Esophagus squamous epithelium (tissue), 5 donors: ENCODE data around the gene DEDD. TPM values are rescaled to one million over a fixed set of nuclear protein-coding genes. Genes with fewer than 3 reads are reported as not detected.
A peak's percentile ranks its signal among the peaks of the same experiment; 100 is the strongest.

ENCODE experiments used
- DNase-seq: peaks from one replicate; lab custom pipeline; 2025; lab: John Stamatoyannopoulos, UW
- H3K27ac ChIP-seq, 4 donors: fragments of 200-600 bp; sonication (generic); one replicate each; pipeline ENCODE4 v1.5.1; 2016 to 2019; ENCODE audit warnings: mild to moderate bottlenecking in 1 of 4
- H3K27me3 ChIP-seq, 4 donors: fragments of 200-600 bp; sonication (generic); 1 replicate in 3 of 4; 2 replicates in 1 of 4; pipeline versions ENCODE4 v1.5.1 to v1.6.0; 2017 to 2021; ENCODE audit warnings: antibody characterized with exemption in 1 of 4
- H3K36me3 ChIP-seq, 3 donors: fragments of 200-600 bp; sonication (generic); one replicate each; pipeline ENCODE4 v1.5.1; 2016 to 2019
- H3K4me1 ChIP-seq, 3 donors: fragments of 200-600 bp; sonication (generic); one replicate each; pipeline ENCODE4 v1.5.1; 2017 to 2019
- H3K4me3 ChIP-seq, 4 donors: fragments of 200-600 bp; sonication (generic); 1 replicate in 3 of 4; 2 replicates in 1 of 4; pipeline ENCODE4 v1.5.1; 2016 to 2019; ENCODE audit warnings: mild to moderate bottlenecking in 2 of 4, moderate library complexity in 1 of 4
- H3K9me3 ChIP-seq, 3 donors: fragments of 200-600 bp; sonication (generic); one replicate each; pipeline ENCODE4 v1.5.1; 2016 to 2019
- POLR2A ChIP-seq, 4 donors: fragments of 450-650 bp; IDR thresholded peaks; one replicate each; pipeline ENCODE4 v1.6.1; 2017; ENCODE audit warnings: antibody characterized with exemption in 4 of 4, mild to moderate bottlenecking in 4 of 4, moderate library complexity in 3 of 4
- WGBS, 2 donors: methylation state at CpG; one replicate each; pipeline ENCODE4 v1.1.5; 2018; 5-methylcytosine and 5-hydroxymethylcytosine counted together
- intact Hi-C: fragments of 100-400 bp; cut with DNase I; formaldehyde crosslinking; loops from one replicate; pipeline ENCODE4 v1.15.0; 2022
- total RNA-seq, 4 donors: library from RNA; depleted of rRNA; stranded (reverse); fragments of >200 nt; gene quantifications; one replicate each; pipeline ENCODE4 v1.1.0, GENCODE V29; 2016
- TF ChIP-seq, protein P1 (sequence below), 6 experiments: fragments of 450-650 bp in 4 of 6; fragments of 200-600 bp in 2 of 6; sonication (generic) in 2 of 6; IDR thresholded peaks; one replicate each; pipeline ENCODE4 v1.5.1; 2016 to 2019; ENCODE audit warnings: antibody characterized with exemption in 6 of 6, mild to moderate bottlenecking in 4 of 6, moderate library complexity in 4 of 6
- donor health status: DM: yes; HTN: yes; CAD: no.

Gene DEDD
- total RNA-seq, 4 donors from 2014 or later: 16.6 to 32.8 (median 27.2) TPM

DNA sequence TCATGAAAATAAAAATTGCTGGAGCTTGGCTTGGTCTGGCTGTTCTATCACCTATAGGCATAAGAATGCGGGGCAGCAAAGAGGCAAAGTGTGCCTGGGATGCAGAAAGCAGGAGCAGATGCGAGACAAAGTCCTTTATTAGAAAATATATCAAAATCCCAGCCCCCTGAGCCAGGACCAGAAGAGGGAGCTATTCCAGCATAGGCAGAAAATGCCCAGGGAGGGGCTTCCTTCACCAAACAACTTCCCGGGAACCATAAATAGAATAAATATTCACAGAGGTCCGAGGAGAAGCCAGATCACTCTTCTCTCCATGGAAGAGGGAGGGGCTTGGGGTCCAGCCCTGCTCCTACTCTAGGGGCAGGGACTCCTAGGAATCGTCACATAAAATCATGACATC, 38.7 kb upstream of the DEDD start:
- WGBS, 2 donors: 50 to 70% methylated on average over 4 to 5 of the region's 5 CpGs

DNA sequence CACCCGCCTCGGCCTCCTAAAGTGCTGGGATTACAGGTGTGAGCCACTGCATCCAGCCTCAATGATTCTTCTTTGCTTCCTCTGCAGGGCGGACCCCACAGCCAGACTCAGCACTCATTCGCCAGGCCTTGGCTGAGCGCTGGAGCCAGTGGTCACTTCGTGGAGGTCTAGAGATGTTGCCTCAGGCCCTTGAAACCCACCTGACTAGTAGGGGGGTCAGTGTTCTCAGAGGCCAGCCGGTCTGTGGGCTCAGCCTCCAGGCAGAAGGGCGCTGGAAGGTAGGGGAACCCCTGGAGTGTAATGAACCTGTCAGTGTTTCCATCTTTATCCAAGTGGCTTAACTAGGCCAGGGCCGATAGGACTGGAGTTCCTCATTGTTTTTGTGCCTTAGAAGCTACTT, 36.4 kb upstream of the DEDD start:
- TF ChIP-seq POLR2A (IDR thresholded peaks at IDR 0.05): no peak
- TF ChIP-seq, protein P1, sequence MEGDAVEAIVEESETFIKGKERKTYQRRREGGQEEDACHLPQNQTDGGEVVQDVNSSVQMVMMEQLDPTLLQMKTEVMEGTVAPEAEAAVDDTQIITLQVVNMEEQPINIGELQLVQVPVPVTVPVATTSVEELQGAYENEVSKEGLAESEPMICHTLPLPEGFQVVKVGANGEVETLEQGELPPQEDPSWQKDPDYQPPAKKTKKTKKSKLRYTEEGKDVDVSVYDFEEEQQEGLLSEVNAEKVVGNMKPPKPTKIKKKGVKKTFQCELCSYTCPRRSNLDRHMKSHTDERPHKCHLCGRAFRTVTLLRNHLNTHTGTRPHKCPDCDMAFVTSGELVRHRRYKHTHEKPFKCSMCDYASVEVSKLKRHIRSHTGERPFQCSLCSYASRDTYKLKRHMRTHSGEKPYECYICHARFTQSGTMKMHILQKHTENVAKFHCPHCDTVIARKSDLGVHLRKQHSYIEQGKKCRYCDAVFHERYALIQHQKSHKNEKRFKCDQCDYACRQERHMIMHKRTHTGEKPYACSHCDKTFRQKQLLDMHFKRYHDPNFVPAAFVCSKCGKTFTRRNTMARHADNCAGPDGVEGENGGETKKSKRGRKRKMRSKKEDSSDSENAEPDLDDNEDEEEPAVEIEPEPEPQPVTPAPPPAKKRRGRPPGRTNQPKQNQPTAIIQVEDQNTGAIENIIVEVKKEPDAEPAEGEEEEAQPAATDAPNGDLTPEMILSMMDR (IDR thresholded peaks at IDR 0.05): no peak
- Histone ChIP-seq H3K9me3 (no peaks in the 10 kb centered on the region), H3K27ac (no peak overlapping the region), H3K4me1 (peaks cover 22 to 62% (median 28%) of the 10 kb centered on the region in 3 donors), H3K4me3 (no peak overlapping the region), H3K27me3 (no peaks in the 10 kb centered on the region), H3K36me3 (peaks cover 14 to 66% (median 27%) of the 10 kb centered on the region in 3 donors)
- intact Hi-C loops: no loop called here
- 93 to 96% methylated on average over 6 to 7 of the region's 9 CpGs for WGBS, 2 donors
- no peak for DNase-seq

More for the DNA sequence above, 38.7 kb upstream of the DEDD start:
- no peak overlapping the region for H3K4me3 ChIP-seq
- TF ChIP-seq POLR2A (IDR thresholded peaks at IDR 0.05): no peak
- TF ChIP-seq, protein P1 (IDR thresholded peaks at IDR 0.05): no peak
- peak overlapping the region in 2 of 4 donors; percentile 45 to 54 for H3K27ac ChIP-seq
- H3K4me1 ChIP-seq: peaks cover 17 to 68% (median 28%) of the 10 kb centered on the region in 3 donors
- no peaks in the 10 kb centered on the region for H3K9me3 ChIP-seq
- no peaks in the 10 kb centered on the region for H3K27me3 ChIP-seq
- peaks cover 14 to 74% (median 35%) of the 10 kb centered on the region in 3 donors for H3K36me3 ChIP-seq
- DNase-seq: no peak
- intact Hi-C loops: no loop called here

DNA sequence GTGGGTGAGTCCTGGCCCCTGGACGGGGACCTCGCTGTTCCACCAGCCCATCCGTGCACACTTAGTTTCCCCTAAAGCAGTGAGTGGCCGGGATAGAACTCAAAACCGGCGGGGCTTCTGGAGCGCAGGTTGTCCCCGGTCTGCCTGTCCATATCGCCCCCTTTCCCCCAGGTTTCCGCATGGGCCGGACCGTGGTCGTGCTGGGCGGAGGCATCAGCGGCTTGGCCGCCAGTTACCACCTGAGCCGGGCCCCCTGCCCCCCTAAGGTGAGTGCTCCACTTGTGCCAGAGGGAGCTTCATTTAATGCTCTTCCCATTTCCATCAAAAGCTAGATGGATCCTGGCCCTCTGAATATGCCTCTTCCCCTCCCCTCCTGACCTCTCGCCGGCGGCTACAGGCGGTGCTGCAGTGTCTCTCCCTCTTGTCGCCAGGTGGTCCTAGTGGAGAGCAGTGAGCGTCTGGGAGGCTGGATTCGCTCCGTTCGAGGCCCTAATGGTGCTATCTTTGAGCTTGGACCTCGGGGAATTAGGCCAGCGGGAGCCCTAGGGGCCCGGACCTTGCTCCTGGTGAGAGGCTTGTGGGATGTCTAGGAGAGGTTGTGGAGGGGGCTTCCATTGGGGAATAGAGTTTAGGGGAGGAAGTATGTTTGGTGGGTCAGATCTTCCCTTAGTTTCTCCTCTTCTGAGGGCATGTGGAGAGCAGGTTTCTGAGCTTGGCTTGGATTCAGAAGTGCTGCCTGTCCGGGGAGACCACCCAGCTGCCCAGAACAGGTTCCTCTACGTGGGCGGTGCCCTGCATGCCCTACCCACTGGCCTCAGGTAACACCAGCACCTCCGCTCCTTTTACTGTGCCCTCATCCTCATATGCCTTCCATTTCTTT, 34.4 kb upstream of the DEDD start:
- no peak for DNase-seq
- H3K36me3 ChIP-seq: peaks cover 12 to 66% (median 20%) of the 10 kb centered on the region in 3 donors
- H3K9me3 ChIP-seq: no peaks in the 10 kb centered on the region
- H3K4me1 ChIP-seq: peaks cover 19 to 53% (median 22%) of the 10 kb centered on the region in 3 donors
- intact Hi-C loops: no loop called here
- peak overlapping the region; percentile 88 to 94 (median 93) for H3K27ac ChIP-seq
- peak overlapping the region; percentile 46 to 79 (median 67) for H3K4me3 ChIP-seq
- TF ChIP-seq POLR2A (IDR thresholded peaks at IDR 0.05): no peak
- TF ChIP-seq, protein P1 (IDR thresholded peaks at IDR 0.05): no peak
- no peaks in the 10 kb centered on the region for H3K27me3 ChIP-seq
- WGBS, 2 donors: 6 to 17% methylated on average over 10 to 23 of the region's 33 CpGs

DNA sequence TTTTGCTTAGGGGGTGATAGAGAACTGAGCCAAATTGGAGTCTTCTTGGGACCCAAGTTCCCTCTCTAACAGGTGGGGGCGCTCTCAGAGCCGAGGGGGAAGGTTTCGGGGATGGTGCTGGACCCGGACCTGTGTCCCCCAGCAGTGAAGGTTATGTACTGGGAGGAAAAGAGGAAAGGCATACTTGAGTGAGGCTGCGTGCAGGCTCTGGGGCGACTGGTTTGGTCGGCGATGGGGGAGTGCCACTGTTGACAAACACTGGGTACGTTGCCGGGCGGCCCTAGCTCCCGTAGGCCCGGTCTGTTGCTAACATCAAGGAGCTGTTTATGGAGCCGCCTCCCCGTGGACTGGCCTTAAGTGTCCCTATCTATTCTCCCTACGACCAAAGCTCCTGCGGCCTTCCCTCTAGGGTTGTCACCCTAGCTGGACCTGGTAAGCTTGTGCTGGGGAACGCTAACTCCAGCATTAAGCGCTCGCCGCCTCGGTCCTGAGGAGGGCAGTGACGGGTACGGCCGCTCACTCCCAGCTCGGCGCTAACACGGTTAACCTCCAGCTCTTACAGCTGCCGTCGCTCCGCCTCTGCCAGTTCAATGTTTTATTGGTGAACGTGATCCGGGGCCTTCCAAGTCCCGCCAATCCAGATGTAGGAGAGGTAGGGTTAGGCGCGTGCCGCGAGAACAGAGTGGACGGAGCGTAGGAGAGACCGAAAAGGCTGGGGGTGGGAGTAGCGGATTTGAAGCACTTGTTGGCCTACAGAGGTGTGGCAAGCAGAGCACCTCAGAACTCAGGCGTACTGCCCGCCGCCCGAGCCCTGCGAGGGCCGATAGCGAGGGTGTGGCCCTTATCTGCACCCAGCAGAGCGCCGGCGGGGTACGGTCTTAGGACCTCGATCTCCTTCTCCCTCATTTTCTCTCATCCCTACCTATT, 33.5 kb upstream of the DEDD start, which contains the start of gene PPOX:
Gene PPOX (plus strand): TSS at position 685 of the 927 bp plus-strand sequence. CDS start 422 bp downstream, outside the sequence.
- 0% methylated on average over 24 to 30 of the region's 54 CpGs for WGBS, 2 donors
- peaks cover 2 to 66% (median 12%) of the 10 kb centered on the region in 3 donors for H3K36me3 ChIP-seq
- intact Hi-C loops: no loop called here

More for the DNA sequence above, 33.5 kb upstream of the DEDD start, which contains the start of gene PPOX:
- peak within 1 kb of the TSS; percentile 88 to 94 (median 93) for H3K27ac ChIP-seq
- H3K9me3 ChIP-seq: no peaks in the 10 kb centered on the region
- H3K4me3 ChIP-seq: peak within 1 kb of the TSS; percentile 46 to 79 (median 67)
- H3K27me3 ChIP-seq: no peaks in the 10 kb centered on the region
- TF ChIP-seq, protein P1 (IDR thresholded peaks at IDR 0.05): peak in 5 of 6 experiments; percentile 8 to 44 (median 27)
- peak in 3 of 4 donors; percentile 8 to 66 (median 45) for TF ChIP-seq POLR2A (IDR thresholded peaks at IDR 0.05)
- peak; percentile 90 for DNase-seq
- peaks cover 28 to 53% (median 28%) of the 10 kb centered on the region in 3 donors for H3K4me1 ChIP-seq
